Adrenal gland (tissue), 12 donors: ENCODE results near the gene UNC5A. TPM values are rescaled to one million over a fixed set of nuclear protein-coding genes. Genes with fewer than 3 reads are reported as not detected.
"Not testable (repeated sequence)": the region's sequence is repeated elsewhere in the genome, so short reads cannot be mapped to it uniquely, and the experiment has no call there.

ENCODE experiments used
- DNase-seq, 7 donors: peaks; one replicate each; pipeline ENCODE4 v3.0.0-alpha.2; 2019 to 2020
- H3K27ac ChIP-seq, 5 donors: fragments of 200-600 bp; sonication (generic) in 4 of 5; 1 replicate in 3 of 5; 2 replicates in 2 of 5; pipeline versions ENCODE4 v1.5.1 to v1.8.0; 2016 to 2020; ENCODE audit warnings: mild to moderate bottlenecking in 1 of 5
- H3K27me3 ChIP-seq: fragments of 200-600 bp; 2 replicates; pipeline ENCODE4 v1.8.0; 2021
- H3K36me3 ChIP-seq, 2 donors: fragments of 200-600 bp; replicated peaks in 1 of 2; 1 replicate in 1 of 2; 2 replicates in 1 of 2; pipeline versions ENCODE4 v1.5.1 to v1.8.0; 2018 to 2022
- H3K4me1 ChIP-seq, 2 donors: fragments of 200-600 bp; replicated peaks in 1 of 2; 1 replicate in 1 of 2; 2 replicates in 1 of 2; pipeline versions ENCODE4 v1.5.1 to v1.8.0; 2018 to 2021
- H3K4me3 ChIP-seq, 4 donors: fragments of 200-600 bp; sonication (generic) in 3 of 4; one replicate each; pipeline ENCODE4 v1.5.1; 2016 to 2018
- H3K9me3 ChIP-seq, 3 donors: fragments of 200-600 bp; sonication (generic) in 1 of 3; replicated peaks in 1 of 3; 1 replicate in 2 of 3; 2 replicates in 1 of 3; pipeline versions ENCODE4 v1.5.1 to v1.8.0; 2016 to 2021
- POLR2A ChIP-seq, 2 donors: fragments of 450-650 bp; IDR thresholded peaks; one replicate each; pipeline ENCODE4 v1.6.1; 2017; ENCODE audit warnings: antibody characterized with exemption in 2 of 2, mild to moderate bottlenecking in 2 of 2, moderate library complexity in 1 of 2
- WGBS, 4 donors: extraction: QIAGEN DNeasy Blood & Tissue Kit in 2 of 4; methylation state at CpG; one replicate each; pipeline versions ENCODE4 v1.1.5 to v1.1.7; 2013 to 2017; 5-methylcytosine and 5-hydroxymethylcytosine counted together
- intact Hi-C, 2 donors: fragments of 100-400 bp; cut with DNase I; formaldehyde crosslinking; loops; one replicate each; pipeline versions ENCODE4 v1.14.1 to v1.15.0; 2022 to 2023
- polyA plus RNA-seq, 3 donors: library from polyadenylated mRNA; stranded (reverse); fragments of 200-250 nt in 2 of 3; fragments of 350-450 nt in 1 of 3; fragmentation: Illumina TruSeq in 1 of 3; extraction: RNeasy Lipid Tissue Mini Kit (QIAGEN cat#74804) in 1 of 3; gene quantifications; one replicate each; pipeline ENCODE4 v1.2.3, GENCODE V29; 2013 to 2014
- total RNA-seq, 9 donors: library from RNA; depleted of rRNA in 4 of 9; stranded (reverse); fragments of >200 nt in 4 of 9; fragments of 120-200 nt in 1 of 9; fragmentation: NEBNext Ultra II Directional in 1 of 9; extraction: Animal tissue kit (Norgen Biotek cat#: 25700) in 1 of 9; gene quantifications; one replicate each; pipeline versions ENCODE4 v1.1.0 to v1.2.4, GENCODE V29; 2013 to 2023
- TF ChIP-seq, protein P1 (sequence below), 6 experiments: fragments of 450-650 bp in 4 of 6; fragments of 200-600 bp in 2 of 6; sonication (generic) in 1 of 6; IDR thresholded peaks; 1 replicate in 5 of 6; 2 replicates in 1 of 6; pipeline versions ENCODE4 v1.5.1 to v1.8.0; 2016 to 2021; ENCODE audit warnings: antibody characterized with exemption in 6 of 6, mild to moderate bottlenecking in 2 of 6, moderate library complexity in 1 of 6
- donor health status: healthy with polysubstance abuse.
- donor health status: Bipolar disorder and iron deficiency.
- donor health status: DM: yes; HTN: yes; CAD: no.
- donor health status: DM: no; HTN: no; CAD: no.
- donor health status: DM: no; HTN: no; CAD: no.
- donor health status: DM: yes; HTN: yes; CAD: no.

The UNC5A gene
- total and polyA plus RNA-seq, 12 donors, result 0.06 to 19.7 (median 3.5) TPM; not detected in 2

DNA sequence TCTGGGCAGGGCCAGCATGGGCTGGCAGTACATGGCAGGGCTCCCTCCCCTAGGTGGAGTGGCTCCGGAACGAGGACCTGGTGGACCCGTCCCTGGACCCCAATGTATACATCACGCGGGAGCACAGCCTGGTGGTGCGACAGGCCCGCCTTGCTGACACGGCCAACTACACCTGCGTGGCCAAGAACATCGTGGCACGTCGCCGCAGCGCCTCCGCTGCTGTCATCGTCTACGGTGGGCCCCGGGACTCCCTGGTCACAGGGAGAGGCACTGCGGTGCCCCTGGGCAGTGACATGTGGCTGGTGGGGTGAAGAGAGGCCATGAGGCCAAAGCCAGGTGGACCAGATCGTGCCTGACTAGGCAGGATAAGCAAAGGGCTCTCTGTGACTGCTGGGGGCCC, 58.4 kb downstream of the UNC5A start:
- no peak for DNase-seq
- H3K9me3 ChIP-seq, result no peaks in the 10 kb centered on the region
- no peaks in the 10 kb centered on the region for H3K27me3 ChIP-seq
- H3K36me3 ChIP-seq, result no peaks in the 10 kb centered on the region
- H3K4me1 ChIP-seq, result no peaks in the 10 kb centered on the region
- intact Hi-C loops, result no loop called here
- no peak overlapping the region for H3K27ac ChIP-seq
- WGBS, 4 donors, result 80 to 89% (median 88%) methylated on average over 10 to 20 of the region's 20 CpGs
- TF ChIP-seq, protein P1, sequence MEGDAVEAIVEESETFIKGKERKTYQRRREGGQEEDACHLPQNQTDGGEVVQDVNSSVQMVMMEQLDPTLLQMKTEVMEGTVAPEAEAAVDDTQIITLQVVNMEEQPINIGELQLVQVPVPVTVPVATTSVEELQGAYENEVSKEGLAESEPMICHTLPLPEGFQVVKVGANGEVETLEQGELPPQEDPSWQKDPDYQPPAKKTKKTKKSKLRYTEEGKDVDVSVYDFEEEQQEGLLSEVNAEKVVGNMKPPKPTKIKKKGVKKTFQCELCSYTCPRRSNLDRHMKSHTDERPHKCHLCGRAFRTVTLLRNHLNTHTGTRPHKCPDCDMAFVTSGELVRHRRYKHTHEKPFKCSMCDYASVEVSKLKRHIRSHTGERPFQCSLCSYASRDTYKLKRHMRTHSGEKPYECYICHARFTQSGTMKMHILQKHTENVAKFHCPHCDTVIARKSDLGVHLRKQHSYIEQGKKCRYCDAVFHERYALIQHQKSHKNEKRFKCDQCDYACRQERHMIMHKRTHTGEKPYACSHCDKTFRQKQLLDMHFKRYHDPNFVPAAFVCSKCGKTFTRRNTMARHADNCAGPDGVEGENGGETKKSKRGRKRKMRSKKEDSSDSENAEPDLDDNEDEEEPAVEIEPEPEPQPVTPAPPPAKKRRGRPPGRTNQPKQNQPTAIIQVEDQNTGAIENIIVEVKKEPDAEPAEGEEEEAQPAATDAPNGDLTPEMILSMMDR (IDR thresholded peaks at IDR 0.05), result no peak
- TF ChIP-seq POLR2A (IDR thresholded peaks at IDR 0.05), result no peak
- H3K4me3 ChIP-seq, result no peak overlapping the region

DNA sequence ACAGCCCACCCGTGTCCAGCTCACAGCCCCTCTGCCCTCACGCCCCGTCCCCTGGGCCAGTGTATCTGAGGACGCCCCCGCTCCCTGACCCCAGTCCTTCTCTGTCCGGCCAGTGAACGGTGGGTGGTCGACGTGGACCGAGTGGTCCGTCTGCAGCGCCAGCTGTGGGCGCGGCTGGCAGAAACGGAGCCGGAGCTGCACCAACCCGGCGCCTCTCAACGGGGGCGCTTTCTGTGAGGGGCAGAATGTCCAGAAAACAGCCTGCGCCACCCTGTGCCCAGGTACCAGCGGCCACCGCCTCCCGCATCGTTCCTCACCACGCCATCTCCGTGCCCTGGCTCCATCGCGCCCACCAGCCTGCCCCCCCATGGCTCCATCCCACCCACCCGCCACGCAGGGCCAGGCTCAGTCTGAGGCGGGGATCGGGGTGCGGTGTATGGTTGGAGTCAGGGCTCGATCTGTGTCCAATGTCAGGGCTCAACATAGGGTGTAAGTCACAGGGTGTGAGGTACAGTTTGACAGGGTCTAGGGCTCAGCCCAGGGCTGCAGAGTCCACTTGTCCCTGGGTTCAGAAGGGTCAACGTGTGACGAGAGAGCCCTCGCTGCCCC, 59.2 kb downstream of the UNC5A start:
- no peak overlapping the region for H3K4me3 ChIP-seq
- TF ChIP-seq, protein P1 (IDR thresholded peaks at IDR 0.05), result no peak
- TF ChIP-seq POLR2A (IDR thresholded peaks at IDR 0.05), result no peak
- no peaks in the 10 kb centered on the region for H3K4me1 ChIP-seq
- WGBS, 4 donors, result 75 to 86% (median 81%) methylated on average over 13 to 38 of the region's 38 CpGs
- H3K36me3 ChIP-seq, result no peaks in the 10 kb centered on the region
- no peak overlapping the region for H3K27ac ChIP-seq
- intact Hi-C loops, result no loop called here
- no peak for DNase-seq
- no peaks in the 10 kb centered on the region for H3K9me3 ChIP-seq
- no peaks in the 10 kb centered on the region for H3K27me3 ChIP-seq

DNA sequence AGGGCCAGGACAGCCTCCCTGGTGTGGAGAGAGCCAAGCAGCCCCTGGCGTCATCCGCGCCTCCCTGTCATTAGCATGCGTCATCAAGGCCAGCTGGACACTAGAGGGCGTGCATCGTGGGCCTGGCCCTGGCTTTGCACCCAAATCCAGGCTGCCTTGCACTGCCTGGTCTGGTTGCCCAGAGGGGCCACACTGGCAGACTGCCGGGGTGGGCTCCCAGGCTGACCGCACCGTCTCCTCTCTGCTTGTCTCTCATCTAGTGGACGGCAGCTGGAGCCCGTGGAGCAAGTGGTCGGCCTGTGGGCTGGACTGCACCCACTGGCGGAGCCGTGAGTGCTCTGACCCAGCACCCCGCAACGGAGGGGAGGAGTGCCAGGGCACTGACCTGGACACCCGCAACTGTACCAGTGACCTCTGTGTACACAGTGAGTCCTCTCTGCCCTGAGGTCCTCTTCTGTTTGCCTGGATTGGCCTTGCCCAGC, 59.8 kb downstream of the UNC5A start:
- peak; percentile 62 to 94 (median 76) for DNase-seq
- H3K4me3 ChIP-seq, result no peak overlapping the region
- WGBS, 4 donors, result 50 to 75% (median 56%) methylated on average over 2 to 17 of the region's 17 CpGs
- H3K4me1 ChIP-seq, result no peaks in the 10 kb centered on the region
- H3K27ac ChIP-seq, result no peak overlapping the region
- no peaks in the 10 kb centered on the region for H3K9me3 ChIP-seq
- no peaks in the 10 kb centered on the region for H3K36me3 ChIP-seq
- H3K27me3 ChIP-seq, result no peaks in the 10 kb centered on the region
- TF ChIP-seq, protein P1 (IDR thresholded peaks at IDR 0.05), result peak; percentile 26 to 56 (median 46)
- no peak for TF ChIP-seq POLR2A (IDR thresholded peaks at IDR 0.05)
- intact Hi-C loops, result no loop called here

DNA sequence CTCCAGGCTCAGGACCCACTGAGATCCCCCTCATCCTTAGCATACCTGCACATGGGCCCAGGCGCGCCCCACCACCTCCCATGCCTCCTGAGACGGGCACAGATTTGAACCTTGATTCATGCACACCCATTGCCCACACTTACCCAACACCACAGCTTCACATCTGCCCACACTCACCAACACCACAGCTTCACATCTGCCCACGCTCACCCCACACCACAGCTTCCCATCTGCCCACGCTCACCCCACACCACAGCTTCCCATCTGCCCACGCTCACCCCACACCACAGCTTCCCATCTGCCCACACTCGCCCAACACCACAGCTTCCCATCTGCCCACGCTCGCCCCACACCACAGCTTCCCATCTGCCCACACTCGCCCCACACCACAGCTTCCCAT, 60.3 kb downstream of the UNC5A start:
- intact Hi-C loops, H3K27me3 ChIP-seq: not testable (repeated sequence)

DNA sequence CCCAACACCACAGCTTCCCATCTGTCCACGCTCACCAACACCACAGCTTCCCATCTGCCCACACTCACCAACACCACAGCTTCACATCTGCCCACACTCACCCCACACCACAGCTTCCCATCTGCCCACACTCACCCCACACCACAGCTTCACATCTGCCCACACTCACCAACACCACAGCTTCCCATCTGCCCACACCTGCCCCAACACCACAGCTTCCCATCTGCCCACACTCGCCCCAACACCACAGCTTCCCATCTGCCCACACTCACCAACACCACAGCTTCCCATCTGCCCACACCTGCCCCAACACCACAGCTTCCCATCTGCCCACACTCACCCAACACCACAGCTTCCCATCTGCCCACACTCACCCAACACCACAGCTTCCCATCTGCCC, 62.2 kb downstream of the UNC5A start:
- DNase-seq, intact Hi-C loops, H3K4me3 ChIP-seq, H3K27me3 ChIP-seq, H3K4me1 ChIP-seq, H3K27ac ChIP-seq, H3K9me3 ChIP-seq, H3K36me3 ChIP-seq: not testable (repeated sequence)
- WGBS, 4 donors, result 50 to 83% (median 70%) methylated on average over 1 to 2 of the region's 2 CpGs

More for the DNA sequence above, 60.3 kb downstream of the UNC5A start:
- H3K4me3 ChIP-seq, H3K4me1 ChIP-seq, H3K36me3 ChIP-seq, DNase-seq, H3K9me3 ChIP-seq, H3K27ac ChIP-seq: not testable (repeated sequence)
- WGBS, 4 donors, result 73 to 76% (median 73%) methylated on average over 5 to 10 of the region's 10 CpGs

DNA sequence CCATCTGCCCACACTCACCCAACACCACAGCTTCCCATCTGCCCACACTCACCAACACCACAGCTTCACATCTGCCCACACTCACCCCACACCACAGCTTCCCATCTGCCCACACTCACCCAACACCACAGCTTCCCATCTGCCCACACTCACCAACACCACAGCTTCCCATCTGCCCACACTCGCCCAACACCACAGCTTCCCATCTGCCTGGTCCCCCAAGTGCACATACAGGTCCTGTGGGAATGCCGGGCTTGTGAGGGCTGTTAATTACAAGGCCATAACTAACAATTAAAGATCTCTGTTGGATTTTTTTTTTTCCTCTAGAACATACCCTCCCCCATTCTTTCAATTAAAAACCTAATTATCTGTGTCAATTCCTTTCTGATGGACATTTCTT, 62.7 kb downstream of the UNC5A start:
- WGBS, 4 donors, result 65 to 75% (median 70%) methylated on average over 2 of the region's 2 CpGs
- H3K4me3 ChIP-seq, DNase-seq, H3K27me3 ChIP-seq, H3K9me3 ChIP-seq, H3K36me3 ChIP-seq, intact Hi-C loops, H3K27ac ChIP-seq, H3K4me1 ChIP-seq: not testable (repeated sequence)
